Measurements from ENCODE around the gene C13orf42. TPM values are rescaled to one million over a fixed set of nuclear protein-coding genes. Genes with fewer than 3 reads are reported as not detected.

The C13orf42 gene
- total RNA-seq, result not detected in 2 replicates

GRCh38 chr13:51111174-51111573, at the start of gene C13orf42:
C13orf42 (minus strand) TSS chr13:51111274; CDS start chr13:51111209, 65 bp downstream.

Other genes starting within 250 kb of the C13orf42 start
- gene RNASEH2B, start 201.5 kb downstream of the C13orf42 start, total RNA-seq, result 18.7 and 27.3 TPM in 2 replicates
- gene FAM124A, start 111.1 kb upstream of the C13orf42 start, total RNA-seq, result 2.8 and 5.3 TPM in 2 replicates
- gene SERPINE3, start 228.4 kb upstream of the C13orf42 start, total RNA-seq, result not detected in 2 replicates

Measured in dermis lymphatic vessel endothelial cell (primary cell).